ENCODE measurements around the gene ADAM33. TPM values are rescaled to one million over a fixed set of nuclear protein-coding genes. Genes with fewer than 3 reads are reported as not detected.

Gene ADAM33
- total RNA-seq, 1 experiment from 2014 or later = not detected

DNA sequence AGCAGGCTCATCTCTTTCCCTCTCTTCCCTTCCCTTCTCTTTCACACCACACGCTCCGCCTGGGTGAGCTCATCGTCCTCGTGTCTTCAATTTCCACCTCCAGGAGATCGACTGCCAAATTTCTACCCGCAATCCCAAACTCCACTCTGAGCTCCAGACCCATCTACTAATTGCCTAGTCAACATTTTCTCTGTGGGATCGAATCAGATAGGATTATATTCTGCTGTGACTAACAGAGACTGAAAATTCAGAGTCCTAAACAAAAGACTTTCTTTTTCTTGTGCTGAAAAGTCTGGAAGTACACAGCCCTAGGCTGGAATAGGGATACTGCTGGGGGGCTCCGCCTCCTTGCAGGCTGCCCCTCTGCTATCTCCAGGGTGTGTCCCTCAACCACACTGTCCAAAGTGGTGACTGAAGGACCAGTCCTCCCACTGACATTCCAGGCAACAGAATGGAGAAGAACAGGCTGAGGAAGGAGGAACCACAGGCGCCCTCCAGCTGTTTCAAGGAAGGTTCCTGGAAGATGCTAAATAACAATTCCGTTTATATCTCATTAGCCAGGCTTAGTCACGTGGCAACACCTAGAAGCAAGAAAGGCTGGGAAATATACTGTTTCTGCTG lies 45.7 kb upstream of the ADAM33 start:
- intact Hi-C loops (cut with micrococcal nuclease; ENCODE audit: unreplicated experiment) = no loop called here
- Histone ChIP-seq H3K9me3 (ENCODE audit: low read depth, low read length, poor library complexity, severe bottlenecking) (no peaks in the 10 kb centered on the region), H3K27me3 (replicated peaks; ENCODE audit: insufficient read depth, low read depth, low read length, poor library complexity) (no peaks in the 10 kb centered on the region), H3K36me3 (ENCODE audit: insufficient read depth, low read length, poor library complexity, severe bottlenecking) (no peaks in the 10 kb centered on the region), H3K4me1 (ENCODE audit: insufficient read depth, low read length, poor library complexity, severe bottlenecking) (peaks cover 9% of the 10 kb centered on the region), H3K4me3 (ENCODE audit: low read depth, low read length, poor library complexity, severe bottlenecking) (peak overlapping the region; percentile 9), H3K27ac (ENCODE audit: low read depth, low read length, poor library complexity, severe bottlenecking) (no peak overlapping the region)
- ChIA-PET CTCF (no interaction called here), POLR2A (ENCODE audit: low non-redundant PET) (no interaction called here)
- TF ChIP-seq EZH2 (IDR thresholded peaks at IDR 0.05; ENCODE audit: borderline replicate concordance, low read depth, low read length, poor library complexity, severe bottlenecking) = no peak
- TF ChIP-seq, protein P1, sequence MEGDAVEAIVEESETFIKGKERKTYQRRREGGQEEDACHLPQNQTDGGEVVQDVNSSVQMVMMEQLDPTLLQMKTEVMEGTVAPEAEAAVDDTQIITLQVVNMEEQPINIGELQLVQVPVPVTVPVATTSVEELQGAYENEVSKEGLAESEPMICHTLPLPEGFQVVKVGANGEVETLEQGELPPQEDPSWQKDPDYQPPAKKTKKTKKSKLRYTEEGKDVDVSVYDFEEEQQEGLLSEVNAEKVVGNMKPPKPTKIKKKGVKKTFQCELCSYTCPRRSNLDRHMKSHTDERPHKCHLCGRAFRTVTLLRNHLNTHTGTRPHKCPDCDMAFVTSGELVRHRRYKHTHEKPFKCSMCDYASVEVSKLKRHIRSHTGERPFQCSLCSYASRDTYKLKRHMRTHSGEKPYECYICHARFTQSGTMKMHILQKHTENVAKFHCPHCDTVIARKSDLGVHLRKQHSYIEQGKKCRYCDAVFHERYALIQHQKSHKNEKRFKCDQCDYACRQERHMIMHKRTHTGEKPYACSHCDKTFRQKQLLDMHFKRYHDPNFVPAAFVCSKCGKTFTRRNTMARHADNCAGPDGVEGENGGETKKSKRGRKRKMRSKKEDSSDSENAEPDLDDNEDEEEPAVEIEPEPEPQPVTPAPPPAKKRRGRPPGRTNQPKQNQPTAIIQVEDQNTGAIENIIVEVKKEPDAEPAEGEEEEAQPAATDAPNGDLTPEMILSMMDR (conservative IDR thresholded peaks at IDR 0.05; ENCODE audit: low read depth, low read length) = no peak
- BruUV-seq (replicated peaks) = no TSS peak
- DNase-seq (ENCODE audit: low spot score) = peak; percentile 17

DNA sequence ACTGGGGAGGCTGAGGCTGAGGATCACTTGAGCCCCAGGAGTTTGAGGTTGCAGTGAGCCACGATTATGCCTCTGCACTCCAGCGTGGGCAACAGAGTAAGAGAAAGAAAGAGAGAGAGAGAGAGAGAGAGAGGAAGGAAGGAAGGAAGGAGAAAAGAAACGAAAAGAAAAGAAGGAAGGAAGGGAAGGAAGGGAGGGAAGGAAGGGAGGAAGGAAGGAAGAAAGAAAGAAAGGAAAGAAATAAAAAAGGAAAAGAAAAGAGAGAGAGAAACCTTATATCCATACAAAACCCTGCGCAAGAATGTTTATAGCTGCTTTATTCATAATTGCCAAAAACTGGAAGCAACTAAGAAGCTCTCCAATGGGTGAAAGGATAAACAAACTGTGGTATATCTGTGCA lies 42.5 kb upstream of the ADAM33 start:
- Histone ChIP-seq H3K4me1 (ENCODE audit: insufficient read depth, low read length, poor library complexity, severe bottlenecking) (peaks cover 9% of the 10 kb centered on the region), H3K27ac (ENCODE audit: low read depth, low read length, poor library complexity, severe bottlenecking) (no peak overlapping the region), H3K27me3 (replicated peaks; ENCODE audit: insufficient read depth, low read depth, low read length, poor library complexity) (peaks cover 4% of the 10 kb centered on the region), H3K9me3 (ENCODE audit: low read depth, low read length, poor library complexity, severe bottlenecking) (no peaks in the 10 kb centered on the region), H3K36me3 (ENCODE audit: insufficient read depth, low read length, poor library complexity, severe bottlenecking) (no peaks in the 10 kb centered on the region), H3K4me3 (ENCODE audit: low read depth, low read length, poor library complexity, severe bottlenecking) (no peak overlapping the region)
- BruUV-seq (replicated peaks) = no TSS peak
- TF ChIP-seq EZH2 (IDR thresholded peaks at IDR 0.05; ENCODE audit: borderline replicate concordance, low read depth, low read length, poor library complexity, severe bottlenecking) = no peak
- POLR2A ChIA-PET (ENCODE audit: low non-redundant PET) = interaction anchor here (0.5 kb wide), 1 partner anchor 16 kb away, joined by 12 read pairs; no protein-coding TSS in a partner anchor
- DNase-seq (ENCODE audit: low spot score) = no peak
- CTCF ChIA-PET = no interaction called here
- intact Hi-C loops (cut with micrococcal nuclease; ENCODE audit: unreplicated experiment) = no loop called here

DNA sequence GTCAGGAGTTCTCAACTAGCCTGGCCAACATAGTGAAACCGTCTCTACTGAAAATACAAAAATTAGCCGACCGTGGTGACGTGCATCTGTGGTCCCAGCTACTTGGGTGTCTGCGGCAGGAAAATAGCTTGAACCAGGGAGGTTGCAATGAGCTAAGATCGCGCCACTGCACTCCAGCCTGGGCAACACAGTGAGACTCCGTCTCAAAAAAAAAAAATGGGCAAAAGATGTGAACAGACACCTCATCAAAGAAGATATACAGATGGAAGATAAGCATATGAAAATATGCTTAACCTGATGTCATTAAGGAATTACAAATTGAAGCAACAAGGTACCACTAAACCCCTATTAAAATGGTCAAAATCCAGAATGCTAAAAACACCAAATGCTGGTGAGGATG lies 41.5 kb upstream of the ADAM33 start:
- no peak overlapping the region for H3K27ac ChIP-seq (ENCODE audit: low read depth, low read length, poor library complexity, severe bottlenecking)
- intact Hi-C loops (cut with micrococcal nuclease; ENCODE audit: unreplicated experiment) = no loop called here
- peaks cover 9% of the 10 kb centered on the region for H3K4me1 ChIP-seq (ENCODE audit: insufficient read depth, low read length, poor library complexity, severe bottlenecking)
- no peaks in the 10 kb centered on the region for H3K36me3 ChIP-seq (ENCODE audit: insufficient read depth, low read length, poor library complexity, severe bottlenecking)
- DNase-seq (ENCODE audit: low spot score) = no peak
- ChIA-PET POLR2A (ENCODE audit: low non-redundant PET) (no interaction called here), CTCF (no interaction called here)
- H3K4me3 ChIP-seq (ENCODE audit: low read depth, low read length, poor library complexity, severe bottlenecking) = no peak overlapping the region
- no peaks in the 10 kb centered on the region for H3K9me3 ChIP-seq (ENCODE audit: low read depth, low read length, poor library complexity, severe bottlenecking)
- H3K27me3 ChIP-seq (replicated peaks; ENCODE audit: insufficient read depth, low read depth, low read length, poor library complexity) = peaks cover 4% of the 10 kb centered on the region
- BruUV-seq (replicated peaks) = no TSS peak
- TF ChIP-seq, protein P1 (conservative IDR thresholded peaks at IDR 0.05; ENCODE audit: low read depth, low read length) = no peak
- TF ChIP-seq EZH2 (IDR thresholded peaks at IDR 0.05; ENCODE audit: borderline replicate concordance, low read depth, low read length, poor library complexity, severe bottlenecking) = no peak

DNA sequence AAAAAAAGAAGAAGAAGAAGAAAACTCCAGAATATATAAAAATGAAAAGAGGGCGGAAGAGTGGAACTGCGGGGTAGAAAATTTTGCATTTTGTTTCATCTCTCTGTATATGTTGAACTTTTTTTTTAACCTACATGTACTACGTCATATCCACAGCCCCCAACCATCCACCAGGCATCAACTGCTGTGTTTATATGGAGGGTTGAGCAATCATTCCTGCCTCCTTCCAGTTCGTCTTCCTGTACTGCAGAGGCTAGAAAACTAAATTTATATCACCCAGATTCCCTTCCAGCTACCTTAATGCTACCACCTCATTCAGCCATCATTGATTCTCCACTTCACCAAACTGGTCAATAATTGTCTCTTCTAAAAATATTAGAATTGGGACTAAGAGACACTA lies 40.1 kb upstream of the ADAM33 start:
- Histone ChIP-seq H3K4me1 (ENCODE audit: insufficient read depth, low read length, poor library complexity, severe bottlenecking) (no peaks in the 10 kb centered on the region), H3K27me3 (replicated peaks; ENCODE audit: insufficient read depth, low read depth, low read length, poor library complexity) (peaks cover 4% of the 10 kb centered on the region), H3K9me3 (ENCODE audit: low read depth, low read length, poor library complexity, severe bottlenecking) (no peaks in the 10 kb centered on the region), H3K27ac (ENCODE audit: low read depth, low read length, poor library complexity, severe bottlenecking) (no peak overlapping the region), H3K36me3 (ENCODE audit: insufficient read depth, low read length, poor library complexity, severe bottlenecking) (no peaks in the 10 kb centered on the region), H3K4me3 (ENCODE audit: low read depth, low read length, poor library complexity, severe bottlenecking) (no peak overlapping the region)
- BruUV-seq (replicated peaks) = no TSS peak
- CTCF ChIA-PET = no interaction called here
- intact Hi-C loops (cut with micrococcal nuclease; ENCODE audit: unreplicated experiment) = no loop called here
- DNase-seq (ENCODE audit: low spot score) = no peak
- POLR2A ChIA-PET (ENCODE audit: low non-redundant PET) = no interaction called here
- TF ChIP-seq, protein P1 (conservative IDR thresholded peaks at IDR 0.05; ENCODE audit: low read depth, low read length) = no peak
- no peak for TF ChIP-seq EZH2 (IDR thresholded peaks at IDR 0.05; ENCODE audit: borderline replicate concordance, low read depth, low read length, poor library complexity, severe bottlenecking)

All from A673 (cell line).